ENCODE measurements around the gene TBCD.

The TBCD gene

DNA sequence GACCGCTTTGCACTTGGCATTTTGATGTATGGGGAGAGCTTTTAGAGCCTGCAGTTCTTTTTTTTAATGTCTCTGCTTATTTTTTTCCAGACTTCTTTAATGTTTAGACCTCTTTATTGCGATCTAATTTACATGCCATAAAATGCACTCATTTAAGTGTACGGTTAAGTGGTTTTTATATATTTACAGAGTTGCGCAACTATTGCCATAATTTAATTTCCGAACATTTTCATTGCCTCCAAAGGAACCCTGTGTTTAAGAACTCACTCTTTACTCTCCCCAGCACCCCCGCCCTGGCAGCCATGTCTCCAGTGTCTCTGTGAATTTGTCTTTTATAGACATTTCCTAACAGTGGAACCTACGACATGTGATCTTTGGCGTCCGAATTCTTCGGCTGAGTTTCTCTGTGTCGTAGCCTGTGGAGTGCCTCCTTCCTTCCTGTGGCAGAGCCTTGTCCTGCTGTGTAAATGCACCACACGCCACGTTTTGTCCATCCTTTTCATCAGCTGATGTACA, 64.0 kb downstream of the TBCD start:
- H3K9me3 Mint-ChIP-seq: peaks cover 6% of the 10 kb centered on the region
- ATAC-seq (replicated peaks; ENCODE audit: extremely low read depth, poor library complexity, severe bottlenecking) (no peak), DNase-seq (ENCODE audit: low spot score in 2 of 2) (no peak)
- H3K36me3 Mint-ChIP-seq (ENCODE audit: insufficient read depth): peaks cover 13% of the 10 kb centered on the region
- H3K27me3 Mint-ChIP-seq: no peaks in the 10 kb centered on the region
- H3K27ac Mint-ChIP-seq (ENCODE audit: low read depth): no peak overlapping the region
- H3K4me3 Mint-ChIP-seq: no peak overlapping the region
- H3K4me1 Mint-ChIP-seq: peaks cover 5% of the 10 kb centered on the region

DNA sequence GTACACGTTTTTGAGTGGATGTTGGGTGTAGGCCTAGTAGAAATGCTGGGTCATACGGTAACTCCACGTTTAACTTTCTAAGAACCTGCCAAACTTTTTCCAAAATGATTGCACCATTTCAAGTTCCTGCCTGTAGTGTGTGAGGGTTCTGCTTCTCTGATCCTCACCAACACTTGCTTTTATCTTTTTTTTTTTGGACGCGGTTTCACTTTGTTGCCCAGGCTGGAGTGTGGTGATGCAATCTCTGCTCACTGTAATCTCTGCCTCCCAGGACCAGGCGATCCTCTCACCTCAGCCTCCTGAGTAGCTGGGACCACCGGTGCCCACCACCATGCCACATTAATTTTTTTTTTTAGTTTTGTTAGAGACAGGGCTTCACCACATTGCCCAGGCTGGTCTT, 64.5 kb downstream of the TBCD start:
- Mint-ChIP-seq H3K27ac (ENCODE audit: low read depth) (no peak overlapping the region), H3K4me1 (peaks cover 5% of the 10 kb centered on the region), H3K36me3 (ENCODE audit: insufficient read depth) (peaks cover 12% of the 10 kb centered on the region), H3K27me3 (no peaks in the 10 kb centered on the region), H3K4me3 (no peak overlapping the region), H3K9me3 (peaks cover 6% of the 10 kb centered on the region)
- no peak for ATAC-seq (replicated peaks; ENCODE audit: extremely low read depth, poor library complexity, severe bottlenecking)
- no peak for DNase-seq (ENCODE audit: low spot score in 2 of 2)

DNA sequence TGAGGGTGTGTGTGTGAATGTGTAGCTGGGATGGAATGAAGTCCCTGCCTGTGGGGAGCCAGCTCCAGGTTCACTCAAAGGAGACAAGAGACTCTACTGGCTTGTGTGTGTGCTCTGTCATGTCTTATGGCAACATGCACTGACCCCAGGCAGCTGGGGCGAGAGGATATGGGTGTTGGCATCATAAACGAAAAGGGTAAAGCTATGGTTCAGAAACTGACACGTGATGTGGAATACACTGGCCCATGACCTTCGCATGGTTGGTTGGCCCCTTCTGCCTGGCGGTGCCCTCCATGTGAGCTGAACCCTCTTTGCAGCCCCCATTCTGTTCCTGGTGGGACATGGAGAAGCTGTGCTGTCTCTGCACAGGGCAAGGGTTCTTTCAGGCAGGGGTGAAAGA, 66.1 kb downstream of the TBCD start:
- no peak for DNase-seq (ENCODE audit: low spot score in 2 of 2)
- no peak for ATAC-seq (replicated peaks; ENCODE audit: extremely low read depth, poor library complexity, severe bottlenecking)
- Mint-ChIP-seq H3K27me3 (no peaks in the 10 kb centered on the region), H3K4me3 (no peak overlapping the region), H3K36me3 (ENCODE audit: insufficient read depth) (peaks cover 12% of the 10 kb centered on the region), H3K27ac (ENCODE audit: low read depth) (no peak overlapping the region), H3K9me3 (peaks cover 6% of the 10 kb centered on the region), H3K4me1 (peaks cover 15% of the 10 kb centered on the region)

DNA sequence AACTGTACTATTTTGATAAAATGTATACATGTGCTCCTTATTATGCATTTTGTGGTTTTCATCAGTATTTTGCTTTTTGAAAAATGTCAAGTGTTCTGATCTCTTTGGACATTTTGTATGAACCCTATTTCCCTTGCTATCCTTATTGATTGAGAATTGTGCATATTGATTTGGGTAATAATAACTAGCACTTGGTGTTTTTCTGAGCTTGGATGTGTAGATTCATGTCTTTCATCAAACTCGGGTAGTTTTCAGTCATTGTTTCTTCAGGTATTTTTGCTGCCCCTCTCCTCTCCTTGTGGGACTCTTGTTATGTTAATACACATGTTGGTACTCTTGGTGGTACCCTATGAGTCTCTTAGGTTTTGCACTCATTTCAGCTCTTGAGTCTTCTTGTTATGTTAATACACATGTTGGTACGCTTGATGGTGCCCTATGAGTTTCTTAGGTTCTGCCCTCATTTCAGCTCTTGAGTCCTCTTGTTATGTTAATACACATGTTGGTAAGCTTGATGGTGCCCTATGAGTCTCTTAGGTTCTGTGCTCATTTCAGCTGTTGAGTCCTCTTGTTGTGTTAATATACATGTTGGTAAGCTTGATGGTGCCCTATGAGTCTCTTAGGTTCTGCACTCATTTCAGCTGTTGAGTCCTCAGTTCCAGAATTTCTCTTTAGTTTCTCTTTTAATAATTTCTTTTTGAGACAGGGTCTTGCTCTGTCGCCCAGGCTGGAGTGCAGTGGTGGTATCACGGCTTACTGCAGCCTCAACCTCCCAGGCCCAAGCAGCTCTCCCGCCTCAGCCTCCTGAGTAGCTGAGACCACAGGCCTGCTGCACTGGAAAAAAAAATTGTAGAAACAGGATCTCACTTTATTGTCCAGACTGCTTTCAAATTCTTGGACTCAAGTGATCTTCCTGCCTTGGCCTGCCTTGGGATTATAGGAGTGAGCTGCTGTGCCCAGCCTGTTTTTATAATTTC, 68.7 kb downstream of the TBCD start:
- Mint-ChIP-seq H3K4me1 (peaks cover 15% of the 10 kb centered on the region), H3K27ac (ENCODE audit: low read depth) (no peak overlapping the region), H3K4me3 (no peak overlapping the region), H3K36me3 (ENCODE audit: insufficient read depth) (peaks cover 7% of the 10 kb centered on the region), H3K27me3 (no peaks in the 10 kb centered on the region), H3K9me3 (peaks cover 6% of the 10 kb centered on the region)
- ATAC-seq (replicated peaks; ENCODE audit: extremely low read depth, poor library complexity, severe bottlenecking): no peak
- no peak for DNase-seq (ENCODE audit: low spot score in 2 of 2)

DNA sequence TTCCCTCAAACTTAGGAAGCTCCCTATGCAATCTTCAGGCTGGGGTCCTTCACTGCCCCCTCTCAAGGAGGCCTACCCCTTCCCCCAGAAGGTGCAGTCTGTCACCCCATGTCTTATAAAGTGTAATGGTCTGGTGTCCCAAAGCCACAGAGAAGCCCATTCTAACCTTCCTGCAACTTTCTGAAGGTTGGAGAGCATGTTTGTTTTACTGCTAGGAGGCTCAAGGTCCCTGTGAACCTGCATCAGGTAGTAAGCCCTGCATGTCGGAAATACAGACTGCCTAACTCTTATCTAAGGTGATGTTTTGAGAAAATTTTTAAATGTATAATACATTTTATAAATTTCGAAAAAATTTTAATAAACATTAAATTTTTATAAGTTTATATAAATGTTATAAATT, 69.7 kb downstream of the TBCD start:
- DNase-seq (ENCODE audit: low spot score in 2 of 2) (no peak), ATAC-seq (replicated peaks; ENCODE audit: extremely low read depth, poor library complexity, severe bottlenecking) (no peak)
- Mint-ChIP-seq H3K4me1 (peaks cover 15% of the 10 kb centered on the region), H3K36me3 (ENCODE audit: insufficient read depth) (peaks cover 4% of the 10 kb centered on the region), H3K27me3 (no peaks in the 10 kb centered on the region), H3K9me3 (peaks cover 6% of the 10 kb centered on the region), H3K27ac (ENCODE audit: low read depth) (no peak overlapping the region), H3K4me3 (no peak overlapping the region)

DNA sequence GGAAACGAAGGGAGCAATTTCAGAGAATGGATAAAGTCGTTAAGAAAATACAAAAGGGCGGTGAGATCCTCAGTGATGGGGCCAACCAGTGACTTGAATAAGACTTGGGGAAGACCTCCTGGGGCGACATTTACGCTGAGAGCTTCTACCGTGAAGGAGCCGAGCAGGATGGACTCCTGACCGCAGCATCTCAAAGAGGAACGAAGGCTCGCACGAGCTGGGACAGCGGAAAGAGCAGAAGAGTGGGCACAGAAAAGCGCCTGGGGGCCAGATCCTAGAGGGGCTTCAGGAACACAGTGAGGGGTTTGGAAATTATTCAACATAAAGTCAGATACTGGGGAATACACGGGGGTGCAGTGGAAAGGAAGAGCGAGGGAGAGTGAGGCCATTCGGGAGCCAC, 70.4 kb downstream of the TBCD start:
- H3K4me3 Mint-ChIP-seq: no peak overlapping the region
- ATAC-seq (replicated peaks; ENCODE audit: extremely low read depth, poor library complexity, severe bottlenecking): no peak
- H3K4me1 Mint-ChIP-seq: peaks cover 15% of the 10 kb centered on the region
- DNase-seq (ENCODE audit: low spot score in 2 of 2): no peak
- peaks cover 6% of the 10 kb centered on the region for H3K9me3 Mint-ChIP-seq
- H3K36me3 Mint-ChIP-seq (ENCODE audit: insufficient read depth): peaks cover 4% of the 10 kb centered on the region
- H3K27me3 Mint-ChIP-seq: no peaks in the 10 kb centered on the region
- no peak overlapping the region for H3K27ac Mint-ChIP-seq (ENCODE audit: low read depth)

DNA sequence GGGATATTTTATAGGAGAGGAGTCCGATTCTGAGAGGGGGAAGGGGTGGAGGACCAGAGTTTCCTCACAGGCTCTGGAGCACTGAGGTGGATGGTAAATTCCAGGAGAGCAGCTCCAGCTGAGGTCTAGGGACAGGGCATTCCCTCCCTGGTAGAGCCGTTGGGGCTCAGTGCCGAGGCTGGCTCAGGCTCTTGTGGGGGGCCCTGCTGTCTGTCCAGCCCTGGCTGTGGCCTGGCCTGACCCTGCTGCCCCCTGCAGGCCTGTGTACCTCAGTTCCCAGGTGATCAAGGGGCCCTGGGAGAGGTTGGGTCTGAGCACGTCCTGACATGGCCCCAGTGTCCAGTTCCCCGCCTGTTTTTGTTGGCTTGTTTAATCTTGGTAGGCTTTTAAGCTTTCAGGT, 71.1 kb downstream of the TBCD start:
- ATAC-seq (replicated peaks; ENCODE audit: extremely low read depth, poor library complexity, severe bottlenecking): no peak
- Mint-ChIP-seq H3K27ac (ENCODE audit: low read depth) (peak overlapping the region; percentile 0), H3K4me3 (no peak overlapping the region), H3K4me1 (peaks cover 19% of the 10 kb centered on the region), H3K9me3 (peaks cover 6% of the 10 kb centered on the region), H3K36me3 (ENCODE audit: insufficient read depth) (peaks cover 2% of the 10 kb centered on the region), H3K27me3 (no peaks in the 10 kb centered on the region)
- no peak for DNase-seq (ENCODE audit: low spot score in 2 of 2)

DNA sequence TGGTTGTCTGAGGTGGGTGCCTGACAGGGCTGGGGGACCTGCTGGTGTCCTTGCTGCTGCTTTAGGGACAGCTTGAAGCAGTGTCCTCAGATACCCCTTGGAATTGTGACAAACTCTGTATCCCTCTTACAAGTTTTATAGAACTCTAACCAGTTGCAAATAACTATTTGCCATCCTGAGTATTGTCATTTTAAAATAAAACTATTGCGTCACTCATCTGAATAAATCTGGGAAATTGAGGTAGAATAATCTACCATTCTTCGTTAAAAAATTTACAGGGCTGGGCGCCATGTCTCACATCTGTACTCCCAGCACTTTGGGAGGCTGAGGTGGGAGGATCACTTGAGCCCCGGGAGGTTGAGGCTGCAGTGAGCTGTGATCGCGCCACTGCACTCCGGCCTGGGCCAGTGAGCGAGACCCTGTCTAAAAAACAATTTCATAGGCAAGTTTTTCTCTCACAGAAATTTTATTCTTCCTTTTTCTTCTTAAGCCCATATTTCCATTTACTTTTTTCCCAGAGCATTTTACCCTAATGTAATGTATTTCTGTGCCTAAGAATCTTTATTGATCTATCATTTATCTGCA, 73.8 kb downstream of the TBCD start:
- no peak for ATAC-seq (replicated peaks; ENCODE audit: extremely low read depth, poor library complexity, severe bottlenecking)
- no peak overlapping the region for H3K4me3 Mint-ChIP-seq

DNA sequence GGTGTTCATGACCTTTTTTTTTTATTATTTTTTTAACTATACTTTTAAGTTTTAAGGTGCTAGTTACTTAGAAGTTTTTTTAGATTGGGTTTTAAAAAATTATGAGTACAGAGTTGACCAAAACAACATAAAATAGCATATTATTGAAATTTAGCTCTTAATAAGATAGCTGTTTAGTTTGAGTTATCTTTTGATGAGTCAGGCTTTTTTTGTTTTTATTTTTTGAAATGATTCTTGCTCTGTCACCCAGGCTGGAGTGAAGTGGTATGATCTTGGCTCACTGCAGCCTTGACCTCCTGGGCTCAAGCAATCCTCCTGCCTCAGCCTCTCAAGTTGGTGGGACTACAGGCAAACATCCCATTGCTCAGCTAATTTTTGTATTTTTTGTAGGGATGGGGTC, 74.3 kb downstream of the TBCD start:
- Mint-ChIP-seq H3K4me1 (peaks cover 26% of the 10 kb centered on the region), H3K27me3 (no peaks in the 10 kb centered on the region), H3K9me3 (no peaks in the 10 kb centered on the region), H3K36me3 (ENCODE audit: insufficient read depth) (peaks cover 10% of the 10 kb centered on the region), H3K4me3 (no peak overlapping the region), H3K27ac (ENCODE audit: low read depth) (no peak overlapping the region)
- ATAC-seq (replicated peaks; ENCODE audit: extremely low read depth, poor library complexity, severe bottlenecking): no peak
- no peak for DNase-seq (ENCODE audit: low spot score in 2 of 2)

More for the DNA sequence above, 73.8 kb downstream of the TBCD start:
- peaks cover 11% of the 10 kb centered on the region for H3K36me3 Mint-ChIP-seq (ENCODE audit: insufficient read depth)
- H3K27ac Mint-ChIP-seq (ENCODE audit: low read depth): no peak overlapping the region
- H3K4me1 Mint-ChIP-seq: peaks cover 26% of the 10 kb centered on the region
- H3K9me3 Mint-ChIP-seq: peaks cover 1% of the 10 kb centered on the region
- H3K27me3 Mint-ChIP-seq: no peaks in the 10 kb centered on the region
- DNase-seq (ENCODE audit: low spot score in 2 of 2): no peak

DNA sequence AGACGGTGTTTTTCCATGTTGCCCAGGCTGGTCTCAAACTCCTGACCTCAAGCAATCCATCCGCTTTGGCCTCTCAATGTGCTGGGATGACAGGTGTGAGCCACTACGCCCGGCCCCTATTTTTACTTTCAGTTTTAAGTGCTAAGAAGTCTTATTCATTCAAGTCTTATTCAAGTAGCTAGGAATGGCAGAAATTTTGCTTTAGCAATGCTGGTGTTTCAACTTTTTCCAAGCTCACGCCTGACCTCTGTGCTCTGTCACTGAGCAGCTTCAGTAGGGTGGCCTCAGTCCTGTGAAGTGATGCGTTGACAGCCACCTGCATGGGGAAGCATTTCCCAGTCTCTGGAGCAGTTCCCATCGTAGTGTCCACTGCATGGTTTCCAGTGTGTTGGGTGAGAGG, 75.1 kb downstream of the TBCD start:
- ATAC-seq (replicated peaks; ENCODE audit: extremely low read depth, poor library complexity, severe bottlenecking) (no peak), DNase-seq (ENCODE audit: low spot score in 2 of 2) (no peak)
- Mint-ChIP-seq H3K36me3 (ENCODE audit: insufficient read depth) (peaks cover 10% of the 10 kb centered on the region), H3K4me3 (no peak overlapping the region), H3K4me1 (peaks cover 25% of the 10 kb centered on the region), H3K27ac (ENCODE audit: low read depth) (no peak overlapping the region), H3K27me3 (no peaks in the 10 kb centered on the region), H3K9me3 (no peaks in the 10 kb centered on the region)

DNA sequence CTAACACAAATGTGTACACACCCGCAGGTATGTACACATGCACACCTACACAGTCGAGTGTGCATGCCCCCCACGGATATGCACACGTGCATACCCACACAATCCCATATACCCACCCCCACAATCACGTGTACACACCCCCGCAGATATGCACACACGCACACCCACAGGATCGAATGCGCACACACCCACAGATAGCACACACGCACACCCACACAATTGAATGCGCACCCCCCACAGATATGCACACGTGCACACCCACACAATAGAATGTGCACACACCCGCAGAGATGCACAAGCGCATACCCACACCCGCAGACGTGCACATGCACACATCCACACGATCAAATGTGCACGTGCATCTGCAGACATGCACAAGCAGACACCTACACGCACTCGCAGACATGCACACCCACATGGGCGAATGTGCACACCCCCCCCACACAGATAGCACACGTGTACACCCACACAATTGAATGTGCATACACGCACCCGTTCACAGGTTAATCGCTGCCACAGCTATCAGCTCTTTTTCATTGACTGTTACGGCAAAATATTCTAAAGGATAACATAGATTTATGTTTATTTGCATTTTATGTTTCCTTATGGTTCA, 77.1 kb downstream of the TBCD start:
- DNase-seq (ENCODE audit: low spot score in 2 of 2): no peak
- Mint-ChIP-seq H3K4me1 (peaks cover 16% of the 10 kb centered on the region), H3K27ac (ENCODE audit: low read depth) (no peak overlapping the region), H3K9me3 (no peaks in the 10 kb centered on the region), H3K4me3 (no peak overlapping the region), H3K36me3 (ENCODE audit: insufficient read depth) (peaks cover 16% of the 10 kb centered on the region), H3K27me3 (no peaks in the 10 kb centered on the region)
- ATAC-seq (replicated peaks; ENCODE audit: extremely low read depth, poor library complexity, severe bottlenecking): no peak

DNA sequence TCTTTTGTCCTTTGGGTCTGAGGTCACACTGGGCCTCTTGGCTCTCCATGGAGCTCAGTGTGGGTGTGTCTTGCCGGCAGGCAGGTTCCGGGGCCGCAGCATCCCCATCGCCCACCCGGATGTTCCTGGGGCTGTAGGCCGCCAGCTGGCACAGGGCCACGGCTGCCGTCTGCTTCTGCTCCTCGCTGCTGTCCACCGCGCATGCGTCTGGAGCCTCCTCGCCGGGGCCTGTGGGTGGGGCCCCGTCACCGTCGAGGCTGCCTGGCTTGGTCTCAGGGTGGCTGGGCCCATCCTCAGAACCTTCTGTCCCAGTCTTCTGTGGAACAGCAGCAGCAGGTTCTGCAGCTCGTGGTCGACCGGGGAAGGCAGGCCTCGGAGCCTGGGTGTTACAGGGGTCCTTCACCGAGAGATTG, 78.4 kb downstream of the TBCD start:
- DNase-seq (ENCODE audit: low spot score in 2 of 2) (no peak), ATAC-seq (replicated peaks; ENCODE audit: extremely low read depth, poor library complexity, severe bottlenecking) (no peak)
- Mint-ChIP-seq H3K4me1 (peaks cover 16% of the 10 kb centered on the region), H3K27me3 (no peaks in the 10 kb centered on the region), H3K9me3 (no peaks in the 10 kb centered on the region), H3K27ac (ENCODE audit: low read depth) (no peak overlapping the region), H3K4me3 (no peak overlapping the region), H3K36me3 (ENCODE audit: insufficient read depth) (peaks cover 17% of the 10 kb centered on the region)

Measured in central memory CD8-positive, alpha-beta T cell (primary cell).